Measurements from ENCODE around the gene SMTNL2.

GRCh38 chr17:4582691-4583090 lies 1.6 kb upstream of the SMTNL2 start:
- TF ChIP-seq CTCF (IDR thresholded peaks at IDR 0.05) (no peak), POLR2A (IDR thresholded peaks at IDR 0.05) (no peak)
